ENCODE data around the gene CDH11.

CDH11 gene

GRCh38 chr16:65037556-65037955 is 84.3 kb downstream of the CDH11 start:
- Histone ChIP-seq H3K27ac (ENCODE audit: low read depth, low read length) (no peak overlapping the region), H3K36me3 (ENCODE audit: insufficient read depth, low read length) (0 out of 2 replicates have a peak, but pooled peaks cover 6% of the 10 kb centered on the region), H3K27me3 (ENCODE audit: insufficient read depth, low read length) (no peaks in the 10 kb centered on the region), H3K4me1 (ENCODE audit: control insufficient read depth, insufficient read depth, low read length, unreplicated experiment) (no peaks in the 10 kb centered on the region), H3K4me3 (ENCODE audit: low read depth, low read length) (no peak overlapping the region), H3K79me2 (ENCODE audit: control insufficient read depth, insufficient read depth, low read length, unreplicated experiment) (peaks cover 6% of the 10 kb centered on the region), H2AFZ (ENCODE audit: low read length, unreplicated experiment) (no peak overlapping the region)

- H3K4me1 ChIP-seq (ENCODE audit: control insufficient read depth, insufficient read depth, low read length, unreplicated experiment) = no peaks in the 10 kb centered on the region
- H2AFZ ChIP-seq (ENCODE audit: low read length, unreplicated experiment) = no peak overlapping the region
- H3K36me3 ChIP-seq (ENCODE audit: insufficient read depth, low read length) = no peaks in the 10 kb centered on the region
- peaks cover 9% of the 10 kb centered on the region for H3K79me2 ChIP-seq (ENCODE audit: control insufficient read depth, insufficient read depth, low read length, unreplicated experiment)
- H3K27ac ChIP-seq (ENCODE audit: low read depth, low read length) = no peak overlapping the region
- no peaks in the 10 kb centered on the region for H3K27me3 ChIP-seq (ENCODE audit: insufficient read depth, low read length)
- no peak overlapping the region for H3K4me3 ChIP-seq (ENCODE audit: low read depth, low read length)
These were observed 86.9 kb downstream of the CDH11 start for GRCh38 chr16:65034915-65035314.

DNA sequence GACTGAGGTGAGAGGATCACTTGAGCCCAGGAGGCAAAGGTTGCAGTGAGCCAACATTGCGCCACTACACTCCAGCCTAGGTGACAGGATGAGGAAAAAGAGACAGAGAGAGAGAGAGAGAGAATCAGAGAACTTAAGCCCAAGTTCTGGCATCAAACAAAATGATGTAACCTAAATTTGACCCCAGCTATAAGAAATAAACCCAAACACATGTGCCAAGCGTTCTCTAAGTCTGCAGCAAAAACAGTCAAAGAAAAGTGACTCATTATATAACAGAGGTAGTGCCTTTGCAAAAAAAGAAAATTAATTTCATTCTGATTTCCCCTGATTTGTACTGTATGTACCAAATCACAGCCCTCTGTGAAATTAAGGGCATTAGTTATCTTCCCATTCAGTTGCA is 89.5 kb downstream of the CDH11 start:
- no peak overlapping the region for H2AFZ ChIP-seq (ENCODE audit: low read length, unreplicated experiment)
- peaks cover 3% of the 10 kb centered on the region for H3K79me2 ChIP-seq (ENCODE audit: control insufficient read depth, insufficient read depth, low read length, unreplicated experiment)
- no peak overlapping the region for H3K4me3 ChIP-seq (ENCODE audit: low read depth, low read length)
- H3K4me1 ChIP-seq (ENCODE audit: control insufficient read depth, insufficient read depth, low read length, unreplicated experiment) = no peaks in the 10 kb centered on the region
- H3K27ac ChIP-seq (ENCODE audit: low read depth, low read length) = no peak overlapping the region
- H3K36me3 ChIP-seq (ENCODE audit: insufficient read depth, low read length) = no peaks in the 10 kb centered on the region
- no peaks in the 10 kb centered on the region for H3K27me3 ChIP-seq (ENCODE audit: insufficient read depth, low read length)

DNA sequence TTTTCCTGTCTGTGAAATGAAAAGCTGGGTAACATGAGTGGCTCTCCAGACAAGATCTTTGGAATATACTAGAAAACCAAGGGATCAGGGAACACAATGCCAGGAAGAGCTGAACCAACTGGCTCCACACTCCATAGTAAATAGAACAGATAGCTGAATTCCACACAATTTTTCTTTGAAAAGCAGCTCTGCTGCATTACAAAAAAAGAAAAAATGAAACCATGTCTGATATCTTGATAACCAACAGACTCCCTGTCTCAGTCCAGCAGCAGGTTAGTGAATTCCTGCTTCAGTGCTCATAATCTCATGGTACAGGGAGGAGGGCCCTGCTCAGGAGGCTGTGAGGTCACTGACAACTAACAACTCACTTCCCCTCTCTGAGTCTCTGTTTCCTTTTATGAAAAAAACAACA is 97.1 kb downstream of the CDH11 start:
- Histone ChIP-seq H2AFZ (ENCODE audit: low read length, unreplicated experiment) (no peak overlapping the region), H3K4me1 (ENCODE audit: control insufficient read depth, insufficient read depth, low read length, unreplicated experiment) (peaks cover 8% of the 10 kb centered on the region), H3K79me2 (ENCODE audit: control insufficient read depth, insufficient read depth, low read length, unreplicated experiment) (no peaks in the 10 kb centered on the region), H3K27ac (ENCODE audit: low read depth, low read length) (no peak overlapping the region; the same call in 1 of the 2 replicates), H3K4me3 (ENCODE audit: low read depth, low read length) (no peak overlapping the region), H3K27me3 (ENCODE audit: insufficient read depth, low read length) (no peaks in the 10 kb centered on the region), H3K36me3 (ENCODE audit: insufficient read depth, low read length) (no peaks in the 10 kb centered on the region)

DNA sequence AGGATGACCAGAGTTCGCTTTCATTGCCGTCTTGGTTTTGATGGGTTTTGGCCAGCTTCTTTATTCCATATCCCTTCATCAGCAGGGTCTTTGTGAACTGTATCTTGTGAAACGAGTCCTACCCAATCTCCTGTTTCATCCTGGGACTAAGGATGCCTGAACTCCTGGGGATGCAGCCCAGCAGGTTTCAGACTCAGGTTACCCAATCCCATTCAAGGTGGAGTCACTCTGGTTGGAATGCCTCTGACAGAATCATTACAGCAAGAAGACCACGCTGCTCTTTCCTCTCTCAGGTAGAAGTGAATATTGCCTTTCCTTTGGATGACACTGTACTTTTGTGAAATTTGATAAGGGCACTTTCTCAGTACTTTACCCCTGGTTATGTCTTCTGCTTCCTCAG is 98.1 kb downstream of the CDH11 start:
- Histone ChIP-seq H3K36me3 (ENCODE audit: insufficient read depth, low read length) (0 out of 2 replicates have a peak, but pooled peaks cover under 1% of the 10 kb centered on the region), H3K4me1 (ENCODE audit: control insufficient read depth, insufficient read depth, low read length, unreplicated experiment) (peaks cover 8% of the 10 kb centered on the region), H3K27me3 (ENCODE audit: insufficient read depth, low read length) (no peaks in the 10 kb centered on the region), H3K27ac (ENCODE audit: low read depth, low read length) (no peak overlapping the region), H2AFZ (ENCODE audit: low read length, unreplicated experiment) (no peak overlapping the region), H3K79me2 (ENCODE audit: control insufficient read depth, insufficient read depth, low read length, unreplicated experiment) (no peaks in the 10 kb centered on the region), H3K4me3 (ENCODE audit: low read depth, low read length) (no peak overlapping the region)

GRCh38 chr16:65021852-65022595 is 99.8 kb downstream of the CDH11 start:
- peaks cover 18% of the 10 kb centered on the region for H3K36me3 ChIP-seq (ENCODE audit: insufficient read depth, low read length)
- H3K4me3 ChIP-seq (ENCODE audit: low read depth, low read length) = no peak overlapping the region
- H3K79me2 ChIP-seq (ENCODE audit: control insufficient read depth, insufficient read depth, low read length, unreplicated experiment) = no peaks in the 10 kb centered on the region
- no peak overlapping the region for H3K27ac ChIP-seq (ENCODE audit: low read depth, low read length)
- H3K4me1 ChIP-seq (ENCODE audit: control insufficient read depth, insufficient read depth, low read length, unreplicated experiment) = peaks cover 8% of the 10 kb centered on the region
- H3K27me3 ChIP-seq (ENCODE audit: insufficient read depth, low read length) = no peaks in the 10 kb centered on the region
- no peak overlapping the region for H2AFZ ChIP-seq (ENCODE audit: low read length, unreplicated experiment)

- no peak overlapping the region for H2AFZ ChIP-seq (ENCODE audit: low read length, unreplicated experiment)
- H3K27ac ChIP-seq (ENCODE audit: low read depth, low read length) = no peak overlapping the region
- H3K36me3 ChIP-seq (ENCODE audit: insufficient read depth, low read length) = peaks cover 18% of the 10 kb centered on the region
- H3K27me3 ChIP-seq (ENCODE audit: insufficient read depth, low read length) = no peaks in the 10 kb centered on the region
- no peaks in the 10 kb centered on the region for H3K79me2 ChIP-seq (ENCODE audit: control insufficient read depth, insufficient read depth, low read length, unreplicated experiment)
- H3K4me1 ChIP-seq (ENCODE audit: control insufficient read depth, insufficient read depth, low read length, unreplicated experiment) = peaks cover 15% of the 10 kb centered on the region
- H3K4me3 ChIP-seq (ENCODE audit: low read depth, low read length) = no peak overlapping the region
These were observed 105.1 kb downstream of the CDH11 start for GRCh38 chr16:65016754-65017153.

GRCh38 chr16:65015599-65015998 is 106.3 kb downstream of the CDH11 start:
- peaks cover 18% of the 10 kb centered on the region for H3K4me1 ChIP-seq (ENCODE audit: control insufficient read depth, insufficient read depth, low read length, unreplicated experiment)
- no peaks in the 10 kb centered on the region for H3K27me3 ChIP-seq (ENCODE audit: insufficient read depth, low read length)
- H3K4me3 ChIP-seq (ENCODE audit: low read depth, low read length) = no peak overlapping the region
- H3K36me3 ChIP-seq (ENCODE audit: insufficient read depth, low read length) = peaks cover 18% of the 10 kb centered on the region
- no peaks in the 10 kb centered on the region for H3K79me2 ChIP-seq (ENCODE audit: control insufficient read depth, insufficient read depth, low read length, unreplicated experiment)
- no peak overlapping the region for H2AFZ ChIP-seq (ENCODE audit: low read length, unreplicated experiment)
- H3K27ac ChIP-seq (ENCODE audit: low read depth, low read length) = no peak overlapping the region

GRCh38 chr16:65012357-65012756 is 109.5 kb downstream of the CDH11 start:
- Histone ChIP-seq H3K36me3 (ENCODE audit: insufficient read depth, low read length) (0 out of 2 replicates have a peak, but pooled peaks cover 3% of the 10 kb centered on the region), H3K27me3 (ENCODE audit: insufficient read depth, low read length) (no peaks in the 10 kb centered on the region), H3K27ac (ENCODE audit: low read depth, low read length) (peak overlapping the region; percentile 67), H2AFZ (ENCODE audit: low read length, unreplicated experiment) (no peak overlapping the region), H3K4me1 (ENCODE audit: control insufficient read depth, insufficient read depth, low read length, unreplicated experiment) (peaks cover 18% of the 10 kb centered on the region), H3K79me2 (ENCODE audit: control insufficient read depth, insufficient read depth, low read length, unreplicated experiment) (no peaks in the 10 kb centered on the region), H3K4me3 (ENCODE audit: low read depth, low read length) (no peak overlapping the region)

DNA sequence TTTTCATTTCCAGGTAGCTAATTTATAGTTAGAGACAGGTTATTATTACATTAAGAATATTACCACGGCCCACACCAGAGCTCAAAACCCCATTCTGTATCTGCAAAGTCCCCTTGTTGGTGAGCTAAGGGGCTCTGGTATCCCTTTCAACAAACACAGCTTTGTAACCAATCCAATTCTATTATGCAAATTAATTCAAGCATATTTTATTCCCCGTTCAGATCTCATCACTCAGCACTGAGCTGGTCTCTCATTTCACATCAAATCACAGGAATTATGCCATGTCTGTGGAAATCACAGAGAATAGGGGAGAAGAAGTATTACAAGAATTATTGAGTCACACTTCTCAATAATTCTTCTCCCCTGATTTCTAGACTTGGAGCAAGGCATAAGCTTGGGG is 111.7 kb downstream of the CDH11 start:
- no peaks in the 10 kb centered on the region for H3K79me2 ChIP-seq (ENCODE audit: control insufficient read depth, insufficient read depth, low read length, unreplicated experiment)

GRCh38 chr16:65005696-65006095 is 116.2 kb downstream of the CDH11 start:
- 0 out of 2 replicates have a peak, but pooled peaks cover 9% of the 10 kb centered on the region for H3K36me3 ChIP-seq (ENCODE audit: insufficient read depth, low read length)
- H3K4me3 ChIP-seq (ENCODE audit: low read depth, low read length) = no peak overlapping the region
- H3K79me2 ChIP-seq (ENCODE audit: control insufficient read depth, insufficient read depth, low read length, unreplicated experiment) = no peaks in the 10 kb centered on the region
- H2AFZ ChIP-seq (ENCODE audit: low read length, unreplicated experiment) = no peak overlapping the region
- peaks cover 15% of the 10 kb centered on the region for H3K4me1 ChIP-seq (ENCODE audit: control insufficient read depth, insufficient read depth, low read length, unreplicated experiment)
- no peak overlapping the region for H3K27ac ChIP-seq (ENCODE audit: low read depth, low read length)
- no peaks in the 10 kb centered on the region for H3K27me3 ChIP-seq (ENCODE audit: insufficient read depth, low read length)

More for the DNA sequence above, 111.7 kb downstream of the CDH11 start:
- Histone ChIP-seq H3K27me3 (ENCODE audit: insufficient read depth, low read length) (no peaks in the 10 kb centered on the region), H3K4me1 (ENCODE audit: control insufficient read depth, insufficient read depth, low read length, unreplicated experiment) (peaks cover 18% of the 10 kb centered on the region), H2AFZ (ENCODE audit: low read length, unreplicated experiment) (no peak overlapping the region), H3K4me3 (ENCODE audit: low read depth, low read length) (no peak overlapping the region), H3K36me3 (ENCODE audit: insufficient read depth, low read length) (0 out of 2 replicates have a peak, but pooled peaks cover 9% of the 10 kb centered on the region), H3K27ac (ENCODE audit: low read depth, low read length) (no peak overlapping the region)
